Keratinocyte (primary cell): ENCODE results near the gene FIP1L1.

ENCODE experiments used
- EZH2 ChIP-seq: IDR thresholded peaks from one replicate; pipeline ENCODE4 v1.6.1; 2012; ENCODE audit warnings: inconsistent platforms, mild to moderate bottlenecking, low read length, moderate library complexity
- TF ChIP-seq, protein P1 (sequence below), 3 experiments: IDR thresholded peaks in 1 of 3; conservative IDR thresholded peaks in 1 of 3; optimal IDR thresholded peaks in 1 of 3; 2 replicates in 2 of 3; 3 replicates in 1 of 3; pipeline versions ENCODE3 to v1.5.1; 2011; ENCODE audit warnings: low read length in 3 of 3, mild to moderate bottlenecking in 3 of 3, moderate library complexity in 2 of 3, control low read depth in 1 of 3, inconsistent platforms in 1 of 3; ENCODE audit not compliant: insufficient read depth in 2 of 3; ENCODE audit errors: extremely low read depth in 1 of 3

DNA sequence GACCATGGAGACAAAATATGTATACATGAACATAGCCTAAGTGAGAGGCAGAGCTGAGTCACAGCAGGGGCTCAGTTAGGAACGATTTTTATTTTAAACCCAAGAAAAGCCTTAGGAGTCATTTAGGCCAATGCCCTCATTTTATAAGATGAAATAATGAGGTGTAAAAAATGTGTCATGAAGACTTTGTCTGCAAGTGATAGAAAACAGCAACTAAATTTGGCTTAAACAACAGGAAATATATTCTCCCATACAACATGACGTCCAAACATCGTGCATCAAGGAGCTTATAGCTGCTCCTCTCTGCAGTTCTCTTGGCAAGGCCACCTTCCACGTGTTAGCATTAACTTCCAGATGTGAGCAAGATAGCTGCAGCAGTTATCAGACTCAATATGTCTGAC lies 28.4 kb upstream of the FIP1L1 start:
- TF ChIP-seq, protein P1, sequence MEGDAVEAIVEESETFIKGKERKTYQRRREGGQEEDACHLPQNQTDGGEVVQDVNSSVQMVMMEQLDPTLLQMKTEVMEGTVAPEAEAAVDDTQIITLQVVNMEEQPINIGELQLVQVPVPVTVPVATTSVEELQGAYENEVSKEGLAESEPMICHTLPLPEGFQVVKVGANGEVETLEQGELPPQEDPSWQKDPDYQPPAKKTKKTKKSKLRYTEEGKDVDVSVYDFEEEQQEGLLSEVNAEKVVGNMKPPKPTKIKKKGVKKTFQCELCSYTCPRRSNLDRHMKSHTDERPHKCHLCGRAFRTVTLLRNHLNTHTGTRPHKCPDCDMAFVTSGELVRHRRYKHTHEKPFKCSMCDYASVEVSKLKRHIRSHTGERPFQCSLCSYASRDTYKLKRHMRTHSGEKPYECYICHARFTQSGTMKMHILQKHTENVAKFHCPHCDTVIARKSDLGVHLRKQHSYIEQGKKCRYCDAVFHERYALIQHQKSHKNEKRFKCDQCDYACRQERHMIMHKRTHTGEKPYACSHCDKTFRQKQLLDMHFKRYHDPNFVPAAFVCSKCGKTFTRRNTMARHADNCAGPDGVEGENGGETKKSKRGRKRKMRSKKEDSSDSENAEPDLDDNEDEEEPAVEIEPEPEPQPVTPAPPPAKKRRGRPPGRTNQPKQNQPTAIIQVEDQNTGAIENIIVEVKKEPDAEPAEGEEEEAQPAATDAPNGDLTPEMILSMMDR (optimal IDR thresholded peaks at IDR 0.05 in 1 of 3, IDR thresholded peaks at IDR 0.05 in 1 of 3, conservative IDR thresholded peaks at IDR 0.05 in 1 of 3; ENCODE audit: extremely low read depth in 1 of 3, insufficient read depth in 2 of 3, low read length in 3 of 3): no peak
- no peak for TF ChIP-seq EZH2
